Rectal smooth muscle tissue (tissue), 1 donor: ENCODE measurements around the gene ANKRD49.
A peak's percentile ranks its signal among the peaks of the same experiment; 100 is the strongest.

Experiments used
- H3K27ac ChIP-seq: one replicate; pipeline ENCODE4 v1.7.0; 2013; ENCODE audit warnings: low read depth, low read length, inconsistent platforms
- H3K27me3 ChIP-seq: one replicate; pipeline ENCODE4 v1.7.0; 2013; ENCODE audit warnings: low read length; ENCODE audit not compliant: control insufficient read depth, insufficient read depth
- H3K36me3 ChIP-seq: one replicate; pipeline ENCODE4 v1.7.0; 2013; ENCODE audit warnings: low read length; ENCODE audit not compliant: control insufficient read depth, insufficient read depth
- H3K4me1 ChIP-seq: one replicate; pipeline ENCODE4 v1.7.0; 2013; ENCODE audit warnings: low read length; ENCODE audit not compliant: control insufficient read depth, insufficient read depth
- H3K4me3 ChIP-seq: one replicate; pipeline ENCODE4 v1.7.0; 2013; ENCODE audit warnings: low read length
- H3K9ac ChIP-seq: one replicate; pipeline ENCODE4 v1.7.0; 2013; ENCODE audit warnings: low read length

The ANKRD49 gene, protein sequence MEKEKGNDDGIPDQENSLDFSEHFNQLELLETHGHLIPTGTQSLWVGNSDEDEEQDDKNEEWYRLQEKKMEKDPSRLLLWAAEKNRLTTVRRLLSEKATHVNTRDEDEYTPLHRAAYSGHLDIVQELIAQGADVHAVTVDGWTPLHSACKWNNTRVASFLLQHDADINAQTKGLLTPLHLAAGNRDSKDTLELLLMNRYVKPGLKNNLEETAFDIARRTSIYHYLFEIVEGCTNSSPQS

DNA sequence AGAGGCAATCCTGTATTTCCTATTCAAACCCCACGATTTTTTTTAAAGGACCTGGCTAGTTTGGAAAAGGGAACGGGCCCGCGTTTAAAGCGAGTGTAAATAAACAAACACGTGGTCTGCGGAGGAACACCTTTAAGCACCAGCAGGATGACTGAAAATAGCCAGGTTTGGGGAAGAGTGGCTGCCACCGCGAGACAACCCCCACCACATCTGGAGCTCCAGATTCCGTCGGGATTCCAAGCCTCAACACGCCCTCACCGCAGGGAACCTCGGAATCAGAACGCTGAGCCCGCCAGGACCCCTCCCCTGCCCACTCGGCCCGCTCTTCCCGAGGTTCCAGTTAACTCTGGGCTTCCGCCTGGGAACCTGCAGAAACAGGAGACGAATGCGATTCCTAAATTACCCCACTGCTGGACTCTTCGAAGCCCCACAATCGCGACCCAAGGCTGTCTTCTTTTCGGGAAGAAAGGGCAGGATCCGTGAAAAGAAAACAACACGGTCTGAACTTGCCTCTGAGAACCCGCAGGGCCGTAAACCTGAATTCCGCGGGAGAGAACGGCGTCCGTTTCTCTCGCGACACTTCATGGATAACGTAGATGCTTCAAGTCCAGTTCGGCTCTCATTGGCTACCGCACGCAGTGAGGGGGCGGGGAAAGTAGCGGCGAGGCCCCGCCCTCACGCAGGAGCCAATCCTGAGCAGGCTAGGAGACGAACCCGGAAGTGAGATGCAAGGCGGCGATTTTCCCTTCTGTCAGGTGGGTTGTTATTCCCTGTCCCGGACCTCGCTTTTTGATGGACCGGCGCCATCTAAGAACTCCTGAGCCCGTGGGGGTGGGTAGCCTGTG is at the start of gene ANKRD49, which contains the start of gene MRE11:
Gene ANKRD49 (plus strand): TSS at position 704 of the 845 bp plus-strand sequence. CDS start 2,710 bp downstream, outside the sequence.
Gene MRE11 (minus strand): TSS at position 564 of the 845 bp plus-strand sequence. CDS start 1,043 bp downstream, outside the sequence.
- Histone ChIP-seq H3K27ac (peak within 1 kb of the TSS; percentile 83), H3K4me3 (peak within 1 kb of the TSS; percentile 96), H3K27me3 (no peaks in the 10 kb centered on the region), H3K36me3 (peaks cover 5% of the 10 kb centered on the region), H3K4me1 (peaks cover 10% of the 10 kb centered on the region), H3K9ac (peak within 1 kb of the TSS; percentile 83)

DNA sequence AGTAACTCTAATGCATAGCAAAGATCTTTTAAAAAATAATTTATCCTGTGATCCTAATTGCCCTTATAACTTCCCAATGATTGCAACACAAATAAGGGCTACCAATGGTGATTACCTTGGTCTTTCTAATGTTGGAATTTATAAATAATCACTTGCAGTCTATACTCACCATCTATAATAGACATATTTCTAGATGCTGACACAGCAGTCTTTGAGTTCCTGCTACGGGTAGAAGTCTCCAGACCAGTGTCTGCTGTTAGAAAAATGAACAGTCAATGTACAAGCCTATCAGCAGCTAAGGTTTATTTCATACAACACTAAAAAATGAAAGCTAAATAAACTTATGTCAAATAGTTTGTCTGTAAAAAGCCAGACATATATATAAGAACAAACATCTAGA is 48.1 kb upstream of the ANKRD49 start:
- H3K4me3 ChIP-seq = no peak overlapping the region
- H3K9ac ChIP-seq = no peak overlapping the region
- H3K27me3 ChIP-seq = no peaks in the 10 kb centered on the region
- H3K27ac ChIP-seq = no peak overlapping the region
- peaks cover 4% of the 10 kb centered on the region for H3K36me3 ChIP-seq
- H3K4me1 ChIP-seq = no peaks in the 10 kb centered on the region

DNA sequence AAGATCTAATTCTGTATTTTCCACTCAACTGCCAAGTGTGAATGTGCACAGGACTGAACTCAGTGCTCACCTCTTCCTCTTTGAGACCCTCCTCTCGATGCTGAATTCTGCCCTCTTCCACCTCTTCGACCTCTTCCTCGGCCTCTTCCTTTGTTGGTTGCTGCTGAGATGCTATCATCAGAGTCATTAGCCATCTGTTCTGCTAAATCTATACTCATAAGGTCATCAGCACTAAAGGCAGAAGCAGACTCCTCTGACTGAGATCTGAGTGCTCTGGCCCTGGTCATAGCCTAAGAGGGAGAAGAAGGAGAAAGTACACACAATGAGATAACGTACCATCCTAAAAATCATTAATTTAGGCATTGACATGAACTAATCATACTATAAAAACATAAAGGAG is 46.6 kb upstream of the ANKRD49 start:
- Histone ChIP-seq H3K4me1 (no peaks in the 10 kb centered on the region), H3K27me3 (no peaks in the 10 kb centered on the region), H3K36me3 (peaks cover 4% of the 10 kb centered on the region), H3K4me3 (no peak overlapping the region), H3K27ac (no peak overlapping the region), H3K9ac (no peak overlapping the region)

DNA sequence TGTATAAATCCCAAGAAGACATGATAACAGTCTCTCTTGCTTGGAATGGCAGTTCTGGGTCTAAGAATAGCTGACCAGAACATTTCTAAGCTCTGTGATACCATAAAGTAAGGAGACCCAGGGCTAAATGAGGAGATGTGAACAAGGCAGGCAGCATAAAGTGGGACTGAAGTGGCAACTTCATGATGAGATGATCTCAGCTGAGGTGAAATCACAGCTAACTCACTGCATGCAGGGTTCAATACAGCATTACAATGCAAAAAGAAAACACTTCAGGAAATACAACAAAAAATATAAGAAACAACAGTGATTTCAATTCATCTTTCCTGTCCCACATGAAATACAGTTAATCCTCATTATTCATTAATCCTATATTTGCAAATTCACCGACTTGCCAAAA is 44.8 kb upstream of the ANKRD49 start:
- Histone ChIP-seq H3K4me3 (no peak overlapping the region), H3K27me3 (no peaks in the 10 kb centered on the region), H3K36me3 (peaks cover 2% of the 10 kb centered on the region), H3K4me1 (no peaks in the 10 kb centered on the region), H3K9ac (no peak overlapping the region), H3K27ac (no peak overlapping the region)

DNA sequence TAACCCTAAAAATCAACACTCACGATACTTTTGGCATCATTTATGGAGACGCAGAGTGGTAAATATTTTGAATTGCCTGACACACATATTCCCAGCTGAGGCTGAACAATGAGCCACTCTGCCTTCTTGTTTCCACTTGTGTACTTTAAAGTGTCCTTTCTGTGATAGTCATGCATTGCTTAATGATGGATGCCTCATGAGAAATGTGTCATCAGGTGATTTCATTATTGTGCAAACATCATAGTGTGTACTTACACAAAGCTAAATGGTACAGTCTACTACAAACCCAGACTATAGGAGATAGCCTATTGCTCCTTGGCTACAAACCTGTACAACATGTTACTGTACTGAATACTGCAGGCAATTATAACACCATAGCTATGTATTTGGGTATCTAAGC is 44.3 kb upstream of the ANKRD49 start:
- Histone ChIP-seq H3K4me3 (no peak overlapping the region), H3K4me1 (no peaks in the 10 kb centered on the region), H3K9ac (no peak overlapping the region), H3K27me3 (no peaks in the 10 kb centered on the region), H3K27ac (no peak overlapping the region), H3K36me3 (peaks cover 2% of the 10 kb centered on the region)

DNA sequence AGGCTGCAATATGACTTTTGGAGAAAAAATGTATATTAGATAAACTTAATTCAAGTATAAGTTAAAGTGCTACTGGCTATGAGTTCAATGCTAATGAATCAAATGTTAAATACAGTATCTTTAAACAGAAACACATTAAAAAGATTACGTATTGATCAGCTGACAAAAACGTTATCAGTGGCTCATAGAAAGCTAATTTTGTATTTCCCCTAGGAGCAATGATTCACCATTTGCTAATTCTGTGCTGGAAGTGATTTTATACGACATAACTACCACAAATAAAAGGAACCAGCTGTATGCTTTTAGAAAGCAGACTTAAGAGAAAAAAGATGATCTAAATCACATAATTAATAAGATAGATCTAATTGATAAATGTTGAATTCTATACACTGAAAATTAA is 43.7 kb upstream of the ANKRD49 start:
- no peak overlapping the region for H3K27ac ChIP-seq
- no peaks in the 10 kb centered on the region for H3K27me3 ChIP-seq
- no peak overlapping the region for H3K4me3 ChIP-seq
- H3K4me1 ChIP-seq = no peaks in the 10 kb centered on the region
- H3K36me3 ChIP-seq = peaks cover 1% of the 10 kb centered on the region
- H3K9ac ChIP-seq = no peak overlapping the region

DNA sequence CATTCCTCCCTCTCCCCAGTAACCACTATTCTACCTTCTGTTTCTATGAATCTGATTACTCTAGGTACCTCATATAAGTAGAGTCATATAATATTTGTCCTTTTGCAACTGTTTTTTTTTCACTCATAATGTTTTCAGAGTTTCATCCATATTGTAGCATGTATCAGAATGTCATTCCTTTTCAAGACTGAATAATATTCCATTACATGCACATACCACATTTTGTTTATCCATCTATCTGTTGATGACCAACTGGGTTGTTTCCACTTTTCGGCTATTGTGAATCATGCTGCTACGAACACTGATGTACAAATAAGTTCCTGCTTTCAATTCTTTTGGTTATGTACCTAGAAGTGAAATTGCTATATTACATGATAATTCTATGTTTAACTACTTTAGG is 40.8 kb upstream of the ANKRD49 start:
- Histone ChIP-seq H3K27ac (no peak overlapping the region), H3K9ac (no peak overlapping the region), H3K27me3 (no peaks in the 10 kb centered on the region), H3K36me3 (no peaks in the 10 kb centered on the region), H3K4me3 (no peak overlapping the region), H3K4me1 (no peaks in the 10 kb centered on the region)

DNA sequence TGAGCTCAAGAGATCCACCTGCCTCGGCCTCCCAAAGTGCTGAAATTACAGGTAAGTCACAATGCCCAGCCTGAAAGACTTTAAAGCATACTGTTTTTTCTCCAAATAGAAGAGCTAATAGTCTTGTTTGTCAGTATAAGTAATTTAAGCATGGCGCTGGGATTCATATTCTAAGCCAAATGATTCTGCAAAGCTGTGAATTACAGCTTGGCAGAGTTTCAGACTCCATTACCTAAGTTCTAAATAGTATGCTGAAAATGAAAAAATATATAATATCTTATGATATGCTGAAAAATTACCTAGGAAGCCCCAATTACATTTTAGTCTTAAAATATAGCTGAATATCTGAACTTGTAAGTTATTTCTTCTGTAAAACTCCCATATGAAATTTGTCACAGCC is 39.5 kb upstream of the ANKRD49 start:
- Histone ChIP-seq H3K27ac (no peak overlapping the region), H3K9ac (no peak overlapping the region), H3K4me3 (no peak overlapping the region), H3K4me1 (no peaks in the 10 kb centered on the region), H3K36me3 (no peaks in the 10 kb centered on the region), H3K27me3 (no peaks in the 10 kb centered on the region)

DNA sequence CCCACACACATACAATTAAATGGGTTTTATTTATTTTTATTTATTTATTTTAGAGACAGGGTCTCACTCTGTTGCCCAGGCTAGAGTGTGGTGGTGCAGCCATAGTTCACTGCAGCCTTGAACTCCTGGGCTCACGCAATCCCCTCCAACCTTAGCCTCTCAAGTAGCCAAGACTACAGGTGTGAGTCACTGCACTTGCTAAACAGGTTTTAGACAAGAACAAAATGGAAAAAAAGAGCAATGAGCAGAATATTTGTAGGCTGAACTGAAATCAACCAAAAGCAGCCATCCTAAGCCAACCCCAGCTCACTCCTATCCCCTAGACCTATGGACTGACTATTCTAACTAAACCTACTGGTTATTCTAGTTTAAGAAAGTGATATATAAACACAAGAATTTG is 37.9 kb upstream of the ANKRD49 start:
- Histone ChIP-seq H3K36me3 (peaks cover 2% of the 10 kb centered on the region), H3K27ac (no peak overlapping the region), H3K9ac (no peak overlapping the region), H3K4me3 (no peak overlapping the region), H3K4me1 (no peaks in the 10 kb centered on the region), H3K27me3 (no peaks in the 10 kb centered on the region)

DNA sequence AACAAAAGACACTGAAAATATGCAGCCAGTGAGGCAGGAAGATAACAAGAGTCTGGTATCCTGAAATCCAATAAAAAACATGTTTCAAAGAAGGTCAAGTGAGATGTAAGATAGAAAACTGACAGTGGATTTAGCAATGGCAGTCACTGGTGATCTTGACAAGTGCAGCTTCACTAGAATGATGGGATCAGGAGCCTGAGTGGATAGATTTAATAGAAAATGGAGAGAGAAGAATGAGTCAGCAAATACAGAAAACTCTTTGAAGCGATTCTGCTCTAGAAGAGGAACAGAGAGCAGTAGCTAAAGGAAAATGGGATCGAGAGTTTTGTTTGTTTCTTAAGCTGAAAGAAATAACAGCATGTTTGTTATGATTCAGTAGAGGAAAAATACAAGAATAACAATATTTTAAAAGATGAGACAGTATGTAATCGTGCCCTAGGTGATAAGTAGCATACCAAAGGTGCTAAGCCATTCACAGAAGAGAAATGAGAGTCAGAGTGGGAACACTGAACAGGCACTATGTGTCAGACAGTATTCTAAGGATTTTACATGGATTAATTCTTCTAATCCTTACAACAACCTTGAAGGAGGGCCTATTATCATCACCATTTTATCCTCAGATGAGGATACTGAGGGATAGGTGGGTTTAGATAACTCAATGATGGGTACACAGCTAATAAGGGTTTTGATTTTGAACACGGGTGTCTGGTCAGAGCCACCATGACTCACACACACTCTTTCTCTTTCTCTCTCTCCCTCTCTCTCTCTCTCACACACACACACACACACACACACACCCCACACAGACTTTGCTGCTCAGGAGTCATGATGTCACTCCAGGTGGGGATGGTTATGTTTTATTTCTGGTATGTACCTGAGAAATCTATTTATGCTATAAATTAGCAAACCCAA is 36.4 kb upstream of the ANKRD49 start:
- peaks cover 2% of the 10 kb centered on the region for H3K36me3 ChIP-seq
- H3K4me3 ChIP-seq = no peak overlapping the region
- H3K27ac ChIP-seq = no peak overlapping the region
- H3K27me3 ChIP-seq = no peaks in the 10 kb centered on the region
- no peaks in the 10 kb centered on the region for H3K4me1 ChIP-seq
- H3K9ac ChIP-seq = no peak overlapping the region

DNA sequence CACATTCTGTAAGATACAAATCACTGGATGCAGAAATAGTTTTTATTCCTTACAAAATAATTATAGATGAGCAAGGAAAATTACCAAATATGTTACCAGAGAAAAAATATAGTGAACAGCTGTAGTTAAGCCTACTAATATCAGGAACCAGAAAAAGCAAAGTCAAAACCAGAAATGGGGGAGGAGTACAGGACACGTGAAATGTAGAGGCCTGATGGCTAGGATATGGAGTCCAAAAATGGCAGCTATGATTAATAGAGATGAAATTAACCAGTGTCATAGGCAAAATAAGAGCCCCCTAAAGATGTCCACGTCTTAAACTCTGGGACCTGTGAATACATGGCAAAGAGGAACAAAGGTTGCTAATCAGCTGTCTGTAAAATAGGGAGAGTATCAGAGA is 34.2 kb upstream of the ANKRD49 start:
- no peak overlapping the region for H3K27ac ChIP-seq
- peaks cover 2% of the 10 kb centered on the region for H3K36me3 ChIP-seq
- no peaks in the 10 kb centered on the region for H3K27me3 ChIP-seq
- no peak overlapping the region for H3K9ac ChIP-seq
- no peak overlapping the region for H3K4me3 ChIP-seq
- H3K4me1 ChIP-seq = no peaks in the 10 kb centered on the region

DNA sequence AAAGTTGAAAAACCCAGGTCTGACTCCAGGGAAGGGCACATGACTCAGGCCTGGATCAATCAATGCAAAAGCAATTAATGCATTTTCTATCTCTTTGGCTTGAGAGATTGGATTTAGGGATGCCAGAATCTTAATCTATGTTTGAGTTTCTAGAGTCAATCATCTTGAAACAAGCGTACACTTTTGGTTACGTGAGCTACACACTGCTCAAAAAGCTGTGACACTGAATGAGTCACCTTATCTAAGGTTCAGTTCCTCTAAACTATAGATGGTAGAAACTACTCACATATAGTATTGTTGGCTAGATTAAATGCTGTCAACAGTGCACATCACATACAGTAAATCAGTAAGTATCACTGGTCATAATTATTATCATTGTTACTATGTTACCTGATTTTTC is 24.4 kb upstream of the ANKRD49 start:
- no peak overlapping the region for H3K9ac ChIP-seq
- H3K27me3 ChIP-seq = no peaks in the 10 kb centered on the region
- peaks cover 3% of the 10 kb centered on the region for H3K36me3 ChIP-seq

More for the DNA sequence above, 24.4 kb upstream of the ANKRD49 start:
- no peak overlapping the region for H3K4me3 ChIP-seq
- H3K4me1 ChIP-seq = no peaks in the 10 kb centered on the region
- no peak overlapping the region for H3K27ac ChIP-seq
